GM18502 (cell line): Measurements from ENCODE around the gene DCBLD2.

Experiments used
- ATAC-seq: cut with Tn5 transposase; IDR thresholded peaks from one replicate; pipeline ENCODE4 v1.9.1; 2021; ENCODE audit warnings: mild to moderate bottlenecking; ENCODE audit not compliant: unreplicated experiment, poor library complexity

Gene DCBLD2

DNA sequence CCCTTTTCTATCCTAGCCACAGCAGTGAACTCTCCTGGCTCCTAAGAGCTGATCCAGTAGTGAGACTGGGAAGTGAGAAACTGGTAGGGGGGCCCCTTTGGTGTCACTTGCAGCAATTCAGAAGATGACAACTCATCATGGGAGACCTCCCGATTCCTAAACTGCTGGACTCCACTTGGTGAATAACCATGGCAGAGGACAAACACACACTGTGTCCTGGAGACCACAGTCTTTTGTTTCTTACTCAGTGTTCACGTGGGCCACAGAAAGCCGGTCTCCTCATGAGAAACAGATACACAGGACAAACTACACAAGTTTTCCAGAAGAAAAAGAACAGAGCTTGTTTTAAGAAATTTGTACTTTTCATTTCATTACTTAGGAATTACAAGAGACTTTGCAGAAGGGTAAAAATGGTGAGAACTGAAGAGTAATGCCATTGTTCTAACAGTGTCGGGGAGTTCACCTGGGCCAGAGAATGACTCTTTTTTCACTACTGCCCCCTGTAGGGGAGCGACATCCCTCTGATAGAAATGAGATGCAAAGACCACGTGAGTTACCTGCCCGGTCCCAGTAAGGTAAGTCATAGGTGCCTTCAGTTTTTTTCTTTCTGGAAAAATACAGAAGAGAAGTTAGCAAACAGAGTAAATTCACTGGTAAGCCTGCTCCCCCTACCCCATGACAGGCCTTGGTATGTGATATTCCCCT, 100.3 kb downstream of the DCBLD2 start:
- no peak for ATAC-seq

- ATAC-seq = no peak
These were observed 101.1 kb downstream of the DCBLD2 start for GRCh38 chr3:98800401-98800800.

DNA sequence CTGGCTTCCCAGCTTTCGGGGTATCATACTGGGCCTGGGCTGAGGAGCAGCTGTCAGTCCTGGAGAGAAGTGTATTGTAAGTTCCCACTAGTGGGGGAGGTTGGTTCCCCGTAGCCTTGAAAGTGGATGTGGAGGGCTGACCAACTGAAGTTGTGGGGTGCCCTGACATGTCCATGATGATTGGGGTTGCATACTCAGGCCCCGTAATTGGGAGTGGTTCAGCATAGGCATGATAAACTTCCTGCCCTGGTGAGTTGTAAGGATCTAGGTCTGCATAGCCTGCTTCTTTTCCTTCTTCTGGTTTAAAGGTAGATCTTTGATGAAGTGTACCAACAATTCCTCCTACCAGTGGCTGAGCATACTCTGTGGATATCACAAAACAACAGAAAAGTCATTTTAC, 102.0 kb downstream of the DCBLD2 start:
- ATAC-seq = no peak

GRCh38 chr3:98798820-98799219, 102.7 kb downstream of the DCBLD2 start:
- no peak for ATAC-seq

DNA sequence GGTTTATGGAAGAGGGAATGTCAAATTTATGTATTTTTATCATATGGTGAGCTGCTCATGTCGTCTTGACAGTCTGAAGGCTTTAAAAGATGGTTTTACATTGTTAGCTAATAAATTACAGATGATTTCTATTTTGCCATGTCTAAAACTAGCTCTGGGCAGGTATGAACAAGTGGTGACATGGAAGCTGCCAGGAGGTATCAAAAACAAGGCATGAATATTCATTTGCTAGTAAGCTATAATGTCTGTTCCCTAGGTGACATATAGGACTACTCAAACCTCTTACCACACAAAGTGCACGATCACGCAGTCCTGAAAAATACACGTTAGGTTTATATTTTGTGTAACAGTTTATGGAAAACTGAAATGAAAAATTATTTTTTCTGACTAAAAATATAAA, 103.6 kb downstream of the DCBLD2 start:
- no peak for ATAC-seq

GRCh38 chr3:98796334-98796733, 105.2 kb downstream of the DCBLD2 start:
- ATAC-seq = no peak

DNA sequence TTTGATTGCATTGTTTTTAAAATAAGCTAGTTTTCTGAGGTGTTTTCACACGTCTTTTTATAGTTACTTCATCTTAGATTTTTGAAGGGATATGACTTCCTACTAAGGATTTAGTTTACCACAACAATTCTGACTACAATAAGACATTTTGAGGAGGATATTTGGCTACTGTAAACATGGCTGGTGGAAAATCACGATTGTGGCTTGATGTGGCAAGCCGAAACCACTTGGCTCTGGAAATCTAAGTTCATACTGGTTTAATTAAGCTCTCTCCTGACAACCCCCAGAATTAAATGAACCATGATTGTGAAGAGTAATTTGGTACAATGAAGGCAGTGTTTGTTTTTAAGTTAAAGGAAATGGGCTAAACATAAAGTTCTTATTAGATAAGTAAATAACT, 107.5 kb downstream of the DCBLD2 start:
- no peak for ATAC-seq

- ATAC-seq = no peak
These were observed 109.9 kb downstream of the DCBLD2 start for GRCh38 chr3:98791341-98792325.

DNA sequence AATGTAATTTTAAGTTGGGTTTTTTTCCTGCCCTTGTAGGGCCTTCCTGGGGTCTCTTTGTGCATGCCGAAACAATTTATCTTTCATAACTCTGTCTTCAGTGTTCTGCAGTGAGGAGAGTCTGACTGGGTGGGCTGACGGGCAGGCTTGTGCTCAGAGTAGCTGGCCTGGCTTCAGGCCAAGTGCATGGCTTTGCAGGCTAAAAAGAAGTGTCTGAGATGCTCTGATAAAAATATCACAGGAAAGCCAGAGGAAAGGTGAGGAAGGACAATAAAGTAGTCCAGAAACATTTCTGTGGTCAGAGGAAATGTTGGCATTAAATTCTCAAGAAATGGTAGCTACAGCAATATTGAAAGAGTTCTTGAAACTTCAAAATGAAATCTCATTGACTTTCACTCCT, 112.8 kb downstream of the DCBLD2 start:
- no peak for ATAC-seq

- ATAC-seq = no peak
These were observed 114.3 kb downstream of the DCBLD2 start for GRCh38 chr3:98787181-98787580.

- ATAC-seq = no peak
These were observed 115.0 kb downstream of the DCBLD2 start for GRCh38 chr3:98786364-98787006.

- no peak for ATAC-seq
These were observed 116.6 kb downstream of the DCBLD2 start for GRCh38 chr3:98784666-98785600.

- ATAC-seq = no peak
These were observed 117.5 kb downstream of the DCBLD2 start for GRCh38 chr3:98784042-98784441.

GRCh38 chr3:98782824-98783500, 118.5 kb downstream of the DCBLD2 start:
- no peak for ATAC-seq

GRCh38 chr3:98780343-98780742, 121.2 kb downstream of the DCBLD2 start:
- ATAC-seq = no peak

- ATAC-seq = no peak
These were observed 121.8 kb downstream of the DCBLD2 start for GRCh38 chr3:98779541-98780335.

- ATAC-seq = no peak
These were observed 122.6 kb downstream of the DCBLD2 start for GRCh38 chr3:98778852-98779413.

GRCh38 chr3:98778383-98778782, 123.1 kb downstream of the DCBLD2 start:
- ATAC-seq = no peak
